Fibroblast of skin of back (primary cell): Measurements from ENCODE around the gene CCNL2.
"Not testable (repeated sequence)": the region's sequence is repeated elsewhere in the genome, so short reads cannot be mapped to it uniquely, and the experiment has no call there.

Experiments used
- DNase-seq: peaks from one replicate; pipeline ENCODE4 v3.0.0-alpha.2; 2013

The CCNL2 gene

GRCh38 chr1:1419813-1420653, 20.9 kb upstream of the CCNL2 start:
- DNase-seq, result no peak

- DNase-seq, result no peak
These were observed 20.3 kb upstream of the CCNL2 start for GRCh38 chr1:1419363-1419812.

- DNase-seq, result no peak
These were observed 19.6 kb upstream of the CCNL2 start for GRCh38 chr1:1418464-1419362.

- DNase-seq, result not testable (repeated sequence)
These were observed 18.8 kb upstream of the CCNL2 start for GRCh38 chr1:1417825-1418463.

GRCh38 chr1:1417396-1417795, 18.3 kb upstream of the CCNL2 start:
- not testable (repeated sequence) for DNase-seq

GRCh38 chr1:1415751-1416150, 16.6 kb upstream of the CCNL2 start:
- no peak for DNase-seq

- not testable (repeated sequence) for DNase-seq
These were observed 13.3 kb upstream of the CCNL2 start for GRCh38 chr1:1412311-1412902.

- no peak for DNase-seq
These were observed 12.5 kb upstream of the CCNL2 start for GRCh38 chr1:1411626-1412025.

GRCh38 chr1:1410238-1410637, 11.1 kb upstream of the CCNL2 start:
- DNase-seq, result not testable (repeated sequence)

- DNase-seq, result peak; percentile 38
These were observed 8.6 kb upstream of the CCNL2 start for GRCh38 chr1:1407636-1408318.

- peak; percentile 92 for DNase-seq
These were observed 7.9 kb upstream of the CCNL2 start, which contains the start of gene MRPL20 for GRCh38 chr1:1406821-1407635. Gene MRPL20, minus strand, starts transcription at chr1:1407293. Its CDS starts 76 bp downstream, at chr1:1407217.

GRCh38 chr1:1406101-1406820, 7.1 kb upstream of the CCNL2 start:
- no peak for DNase-seq

GRCh38 chr1:1403653-1404052, 4.5 kb upstream of the CCNL2 start:
- DNase-seq, result no peak

- not testable (repeated sequence) for DNase-seq
These were observed 3.8 kb upstream of the CCNL2 start for GRCh38 chr1:1402901-1403392.

GRCh38 chr1:1402072-1402900, 3.2 kb upstream of the CCNL2 start:
- peak; percentile 52 for DNase-seq

- DNase-seq, result no peak
These were observed 2.4 kb upstream of the CCNL2 start for GRCh38 chr1:1401457-1402010.

GRCh38 chr1:1400576-1401456, 1.7 kb upstream of the CCNL2 start:
- DNase-seq, result no peak
